GM12865 (cell line): ENCODE data around the gene RXRG.

Experiments
- DNase-seq: peaks from one replicate; pipeline ENCODE4 v3.0.0; 2010; ENCODE audit warnings: low read depth
- H3K4me3 ChIP-seq: 2 replicates; pipeline ENCODE4 v1.5.1; 2011; ENCODE audit warnings: mild to moderate bottlenecking, low read depth, low read length, control low read depth
- CTCF ChIP-seq: IDR thresholded peaks from 2 replicates; pipeline ENCODE4 v1.5.1; 2011; ENCODE audit warnings: low read length, control low read depth, low read depth, inconsistent platforms; ENCODE audit not compliant: insufficient read depth; ENCODE audit errors: missing control alignments

Gene RXRG

DNA sequence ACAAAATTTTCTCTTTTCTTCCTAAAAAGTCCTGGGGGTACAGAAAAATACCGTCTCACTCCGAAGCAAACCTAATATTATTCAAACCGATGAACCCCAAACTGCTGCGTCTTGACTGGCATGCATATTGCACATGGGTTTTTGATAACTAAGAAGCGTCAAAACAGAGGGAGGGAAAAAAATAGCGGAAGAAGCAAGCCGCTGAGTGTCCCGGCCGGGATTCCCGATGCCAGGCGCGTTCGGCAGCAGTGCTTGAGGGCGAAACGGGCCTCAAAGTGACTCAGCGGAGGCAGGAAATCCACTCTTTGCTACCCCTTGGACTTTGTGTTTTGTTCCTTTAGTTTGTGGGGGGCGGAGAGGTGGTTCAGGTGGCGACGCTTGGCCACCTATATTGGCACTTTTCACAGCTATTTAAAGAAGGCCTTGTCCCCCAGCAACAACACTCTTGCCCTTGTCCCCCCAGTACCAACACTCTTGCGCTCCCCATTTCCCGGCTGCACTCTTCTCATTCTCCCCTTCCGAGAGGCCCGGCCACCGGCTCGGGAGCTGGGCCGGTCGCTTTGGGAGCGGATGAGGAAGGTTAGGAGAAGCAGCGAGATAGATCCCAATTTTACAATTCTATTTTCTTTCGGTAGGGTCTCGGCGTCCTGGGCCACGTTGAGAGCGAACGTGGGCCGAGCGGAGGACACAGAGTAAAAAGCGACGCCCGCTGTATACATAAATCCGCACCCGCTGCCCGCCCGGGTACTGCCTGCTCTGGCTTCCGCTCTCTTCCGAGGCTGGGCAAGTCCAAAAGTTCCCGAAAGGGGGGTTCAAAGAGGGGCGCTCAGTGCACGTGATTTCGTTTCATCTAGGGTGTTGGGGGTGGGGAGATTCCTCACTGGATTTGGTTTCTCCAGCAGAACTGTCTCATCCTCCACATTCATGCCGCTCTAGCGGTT is 90.9 kb downstream of the RXRG start:
- TF ChIP-seq CTCF = no peak
- no peak overlapping the region for H3K4me3 ChIP-seq
- DNase-seq = no peak

DNA sequence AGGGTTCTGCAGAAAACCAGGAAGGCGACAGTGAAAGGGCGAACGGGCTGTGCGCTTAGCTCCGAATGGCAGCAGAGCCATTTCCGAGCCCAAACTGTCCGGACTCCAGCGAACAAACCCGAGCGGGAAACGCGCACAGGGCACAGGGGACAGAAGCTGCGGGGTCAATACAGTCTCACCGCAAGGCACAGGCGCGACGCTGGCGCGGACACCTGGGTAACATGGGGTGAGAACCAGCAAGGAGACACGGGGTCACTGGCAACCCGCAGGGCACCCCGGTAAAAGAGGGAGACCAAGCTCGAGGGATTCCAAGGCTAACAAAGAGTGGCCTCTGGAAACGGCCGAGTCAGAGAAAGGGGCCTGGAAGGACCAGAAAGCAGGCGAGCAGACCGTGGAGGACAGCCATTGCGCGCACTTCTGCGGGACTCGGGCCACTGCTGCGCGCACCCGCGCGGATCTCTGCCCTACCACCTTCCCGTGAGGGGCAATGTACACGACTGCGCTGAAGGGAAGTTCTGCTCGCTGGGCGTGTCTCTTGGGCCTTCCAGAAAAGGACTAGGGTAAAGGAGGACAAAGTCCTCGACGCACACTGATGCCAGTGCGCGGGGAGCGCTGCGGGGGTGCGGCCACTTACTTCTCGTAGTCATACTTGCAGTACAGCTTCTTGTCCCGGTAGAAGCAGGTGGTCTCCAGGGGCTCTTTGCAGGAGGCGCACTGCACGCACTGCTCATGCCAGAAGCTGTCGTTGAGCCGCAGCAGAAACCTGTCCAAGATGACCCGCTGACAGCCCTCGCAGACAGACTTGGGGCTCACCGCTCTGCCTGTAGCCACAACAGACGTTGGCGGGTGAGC is 92.3 kb downstream of the RXRG start:
- no peak for TF ChIP-seq CTCF
- no peak overlapping the region for H3K4me3 ChIP-seq
- no peak for DNase-seq

DNA sequence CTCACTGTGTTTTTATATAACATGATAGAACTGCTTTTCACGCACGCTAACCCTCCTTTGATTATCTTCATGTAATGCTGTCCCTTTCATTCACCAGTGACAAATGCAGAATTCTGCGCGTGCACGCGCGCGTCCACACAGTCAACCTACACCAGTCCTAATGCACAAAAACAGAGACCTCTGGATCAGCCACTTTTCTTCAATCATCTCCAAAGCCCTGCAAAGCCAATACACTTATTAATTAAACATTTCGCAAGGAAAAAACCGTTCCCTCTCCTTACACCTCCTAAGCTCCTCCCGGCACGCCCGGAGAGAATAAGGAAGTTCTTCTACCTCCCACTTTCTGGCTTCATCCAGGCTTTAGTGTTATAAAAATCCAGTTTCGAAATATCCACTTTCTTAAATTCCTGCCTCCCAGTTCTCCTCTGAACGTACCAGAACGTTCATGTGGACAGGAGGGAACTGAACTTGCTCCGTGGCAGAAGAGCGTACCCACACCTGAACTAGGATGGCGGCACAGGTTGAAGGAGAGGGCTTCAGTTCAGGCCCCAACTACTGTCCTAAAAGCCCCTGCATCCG is 93.0 kb downstream of the RXRG start:
- no peak for TF ChIP-seq CTCF
- no peak for DNase-seq
- no peak overlapping the region for H3K4me3 ChIP-seq
